Measurements from ENCODE around the gene NLRC5.

DNA sequence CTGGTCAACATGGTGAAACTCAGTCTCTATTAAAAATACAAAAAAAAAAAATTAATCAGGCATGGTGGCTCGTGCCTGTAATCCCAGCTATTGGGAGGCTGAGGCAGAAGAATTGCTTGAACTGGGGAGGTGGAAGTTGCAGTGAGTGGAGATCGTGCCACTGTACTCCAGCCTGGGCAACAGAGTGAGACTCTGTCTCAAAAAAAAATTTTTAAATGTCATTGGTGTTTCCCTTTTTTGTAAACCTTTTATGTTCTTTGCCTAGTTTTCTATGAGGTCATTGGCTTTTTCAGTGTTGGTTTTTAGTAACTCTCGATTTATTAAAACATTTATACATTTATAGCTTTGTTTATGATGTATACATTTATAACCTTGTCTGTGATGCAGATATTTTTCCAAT lies 18.2 kb downstream of the NLRC5 start:
- TF ChIP-seq, protein P1, sequence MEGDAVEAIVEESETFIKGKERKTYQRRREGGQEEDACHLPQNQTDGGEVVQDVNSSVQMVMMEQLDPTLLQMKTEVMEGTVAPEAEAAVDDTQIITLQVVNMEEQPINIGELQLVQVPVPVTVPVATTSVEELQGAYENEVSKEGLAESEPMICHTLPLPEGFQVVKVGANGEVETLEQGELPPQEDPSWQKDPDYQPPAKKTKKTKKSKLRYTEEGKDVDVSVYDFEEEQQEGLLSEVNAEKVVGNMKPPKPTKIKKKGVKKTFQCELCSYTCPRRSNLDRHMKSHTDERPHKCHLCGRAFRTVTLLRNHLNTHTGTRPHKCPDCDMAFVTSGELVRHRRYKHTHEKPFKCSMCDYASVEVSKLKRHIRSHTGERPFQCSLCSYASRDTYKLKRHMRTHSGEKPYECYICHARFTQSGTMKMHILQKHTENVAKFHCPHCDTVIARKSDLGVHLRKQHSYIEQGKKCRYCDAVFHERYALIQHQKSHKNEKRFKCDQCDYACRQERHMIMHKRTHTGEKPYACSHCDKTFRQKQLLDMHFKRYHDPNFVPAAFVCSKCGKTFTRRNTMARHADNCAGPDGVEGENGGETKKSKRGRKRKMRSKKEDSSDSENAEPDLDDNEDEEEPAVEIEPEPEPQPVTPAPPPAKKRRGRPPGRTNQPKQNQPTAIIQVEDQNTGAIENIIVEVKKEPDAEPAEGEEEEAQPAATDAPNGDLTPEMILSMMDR (IDR thresholded peaks at IDR 0.05): no peak
- no peak for TF ChIP-seq EP300 (IDR thresholded peaks at IDR 0.05)
